Measurements from ENCODE around the gene FANCI.
"Not testable (repeated sequence)": the region's sequence is repeated elsewhere in the genome, so short reads cannot be mapped to it uniquely, and the experiment has no call there.

FANCI gene

DNA sequence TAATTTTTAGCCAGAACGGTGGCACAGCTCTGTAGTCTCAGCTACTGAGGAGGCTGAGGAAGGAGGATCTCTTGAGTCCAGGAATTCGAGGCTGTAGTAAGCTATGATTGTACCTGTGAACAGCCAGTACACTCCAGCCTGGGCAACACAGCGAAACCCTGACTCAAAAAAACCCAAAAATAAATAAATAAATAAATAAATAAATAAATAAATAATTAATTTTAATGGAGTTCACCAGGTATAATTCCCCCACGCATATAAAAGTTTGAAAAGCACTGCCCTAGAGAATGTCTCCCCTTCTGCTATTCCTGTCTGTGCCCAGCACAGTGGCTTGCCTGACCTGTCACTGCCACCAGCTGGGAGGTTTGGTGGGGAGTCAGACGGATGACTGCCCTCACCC is 18.2 kb upstream of the FANCI start:
- no peak for DNase-seq (ENCODE audit: low read depth, low spot score)

DNA sequence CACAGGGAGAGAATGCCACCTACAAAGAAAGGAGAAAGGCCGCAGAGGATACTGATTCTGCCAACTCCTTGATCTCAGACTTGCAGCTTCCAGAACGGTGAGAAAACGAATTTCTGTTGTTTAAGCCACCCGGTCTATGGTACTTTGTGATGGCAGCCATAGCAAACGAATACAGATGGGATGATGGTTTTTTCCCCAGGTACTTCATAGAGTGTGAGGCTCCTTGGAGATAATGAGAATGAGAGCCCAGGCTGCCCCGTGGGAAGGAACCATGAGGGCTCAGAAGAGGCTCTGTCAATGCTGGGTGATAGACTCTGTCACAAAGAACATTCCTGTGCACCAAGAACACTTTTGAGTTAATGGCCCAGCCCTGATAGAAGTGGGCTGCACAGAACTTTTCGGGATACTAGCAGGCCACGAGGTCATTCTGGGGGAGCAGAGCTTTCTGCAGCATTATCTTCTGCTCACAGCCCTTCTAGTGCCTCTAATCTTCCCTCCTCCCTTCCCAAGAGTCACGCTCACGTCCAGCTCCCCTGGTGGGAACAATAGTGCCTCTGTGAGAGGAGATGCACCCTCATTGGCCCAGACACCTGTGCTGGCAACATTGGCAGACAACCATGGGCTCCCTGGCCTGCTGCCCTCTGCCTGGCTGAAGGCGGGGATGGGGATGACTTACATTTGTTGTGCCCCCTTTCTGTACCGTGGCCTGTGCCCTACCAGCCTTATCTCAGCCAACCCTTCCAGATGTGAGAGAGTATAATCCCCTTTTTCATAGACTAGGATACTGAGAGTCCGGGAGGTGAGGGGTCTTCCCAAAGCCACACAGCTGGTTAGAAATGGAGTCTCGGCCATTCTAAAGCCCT is 17.2 kb upstream of the FANCI start:
- DNase-seq (ENCODE audit: low read depth, low spot score), result no peak

DNA sequence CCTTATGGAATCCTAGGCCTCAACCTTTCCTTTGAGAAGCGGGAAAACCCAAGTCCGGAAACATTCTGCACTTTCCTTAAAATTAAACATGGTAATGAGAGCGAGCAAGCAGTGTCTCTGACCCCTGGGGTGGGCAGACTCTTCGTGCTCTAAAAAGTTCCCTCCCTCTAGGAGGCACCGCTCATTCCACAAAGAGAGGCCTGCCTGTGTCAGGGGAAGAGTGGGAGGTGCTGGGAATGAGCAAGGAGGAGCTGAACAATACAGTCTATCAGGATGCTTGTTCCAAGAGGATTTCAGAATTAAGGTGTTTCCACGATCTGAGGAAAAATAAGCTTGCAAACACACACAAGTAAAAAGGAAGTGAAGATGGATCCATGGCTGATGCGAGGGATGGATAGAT is 16.4 kb upstream of the FANCI start:
- no peak for DNase-seq (ENCODE audit: low read depth, low spot score)

DNA sequence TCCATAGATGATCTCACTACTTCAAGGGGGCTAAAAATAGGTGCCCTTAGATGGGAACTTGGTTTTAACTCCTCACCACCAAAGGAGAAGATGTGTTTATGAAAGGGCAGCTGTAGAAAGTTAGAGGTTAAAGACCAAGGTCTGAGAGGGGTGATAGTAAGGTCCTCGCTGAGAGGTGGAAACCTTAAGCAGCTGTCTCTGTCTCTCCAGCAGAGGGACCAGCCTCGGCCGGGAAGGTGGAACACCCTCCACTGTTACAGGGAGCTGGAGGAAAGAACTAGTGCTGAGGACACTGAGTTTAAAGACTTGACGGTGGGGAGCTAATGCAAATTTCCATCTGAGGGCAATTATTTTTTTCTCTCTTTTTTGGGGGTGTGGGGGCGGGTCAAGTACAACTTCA is 13.5 kb upstream of the FANCI start:
- no peak for DNase-seq (ENCODE audit: low read depth, low spot score)

DNA sequence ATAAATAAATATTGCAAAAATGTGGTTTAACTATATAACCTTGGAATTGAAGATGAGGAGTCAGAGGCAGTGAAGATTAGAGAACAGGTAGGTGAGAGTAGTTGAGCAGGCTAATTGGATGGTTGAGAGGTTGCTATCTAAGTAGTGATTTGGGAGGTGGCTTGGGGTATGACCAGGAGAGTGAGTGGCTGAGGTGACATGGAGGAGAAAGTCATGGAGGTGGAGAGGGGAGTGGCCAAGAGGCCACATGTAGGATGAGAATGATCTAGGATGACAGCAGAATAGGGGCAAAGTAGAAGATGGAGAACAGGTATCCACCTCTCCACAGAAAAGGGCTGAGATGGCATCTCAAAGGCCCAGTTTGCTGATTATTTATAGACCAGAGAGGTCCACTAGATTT is 11.9 kb upstream of the FANCI start:
- DNase-seq (ENCODE audit: low read depth, low spot score), result no peak

DNA sequence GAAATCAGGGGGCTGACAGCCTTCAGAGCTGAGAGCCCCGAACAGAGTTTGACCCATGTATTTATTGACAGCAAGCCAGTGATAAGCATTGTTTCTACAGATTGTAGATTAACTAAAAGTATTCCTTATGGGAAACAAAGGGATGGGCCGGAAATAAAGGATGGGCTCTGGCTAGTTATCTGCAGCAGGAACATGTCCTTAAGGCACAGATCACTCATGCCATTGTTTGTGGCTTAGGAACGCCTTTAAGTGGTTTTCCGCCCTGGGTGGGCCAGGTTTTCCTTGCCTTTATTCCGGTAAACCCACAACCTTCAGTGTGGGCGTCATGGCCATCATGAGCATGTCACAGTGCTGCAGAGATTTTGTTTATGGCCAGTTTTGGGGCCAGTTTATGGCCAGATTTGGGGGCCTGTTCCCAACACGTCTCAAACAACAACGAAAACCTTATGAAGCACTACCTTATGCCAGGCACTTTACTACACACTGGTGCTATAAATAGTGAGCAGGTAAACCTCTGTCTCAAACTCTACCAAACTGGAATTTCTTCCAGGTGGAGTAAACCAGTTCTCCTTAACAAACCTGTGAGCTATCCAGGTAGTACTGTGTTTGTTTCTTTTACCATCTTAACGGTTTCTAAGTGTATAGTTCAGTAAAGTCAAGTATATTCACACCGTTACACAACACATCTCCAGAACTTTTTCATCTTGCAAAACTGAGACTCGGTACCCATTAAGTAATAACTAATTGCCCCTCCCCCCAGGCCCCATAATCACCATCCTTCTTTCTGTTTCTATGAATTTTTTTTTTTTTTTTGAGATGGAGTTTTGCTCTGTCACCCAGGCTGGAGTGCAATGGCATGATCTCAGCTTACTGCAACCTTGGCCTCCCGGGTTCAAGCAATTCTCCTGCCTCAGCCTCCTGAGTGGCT is 3.6 kb upstream of the FANCI start:
- not testable (repeated sequence) for DNase-seq (ENCODE audit: low read depth, low spot score)

DNA sequence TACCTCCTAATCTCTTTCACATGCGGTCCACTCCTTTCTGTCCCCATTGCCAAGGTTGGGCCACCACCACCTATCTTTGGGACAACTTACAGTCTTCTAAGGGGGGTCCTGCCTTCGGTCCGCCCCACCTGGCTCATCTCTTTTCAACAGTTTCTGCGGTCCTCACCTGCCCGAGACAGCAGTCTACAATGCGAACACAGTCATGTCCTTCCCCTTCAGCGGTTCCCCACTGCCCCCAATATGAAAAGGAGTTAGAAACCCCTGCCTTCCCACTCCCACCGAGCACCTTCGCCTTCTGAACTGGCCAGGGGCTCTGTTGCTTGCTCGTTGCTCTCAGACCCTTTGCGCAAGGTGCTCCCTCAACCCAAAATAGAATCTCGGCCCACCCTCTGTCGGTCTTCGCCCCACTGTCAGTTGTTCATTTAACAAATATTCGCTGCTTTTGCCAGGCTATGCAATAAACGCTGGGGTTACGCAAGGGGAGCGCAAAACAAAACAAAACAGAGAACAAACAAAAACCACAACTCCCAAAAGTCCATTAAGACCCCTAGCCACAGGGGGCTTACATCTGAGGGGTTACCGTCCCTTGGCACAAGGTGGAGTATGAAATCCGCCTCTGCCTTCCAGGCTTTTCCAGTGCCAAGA is 611 bp upstream of the FANCI start:
- DNase-seq (ENCODE audit: low read depth, low spot score), result no peak

DNA sequence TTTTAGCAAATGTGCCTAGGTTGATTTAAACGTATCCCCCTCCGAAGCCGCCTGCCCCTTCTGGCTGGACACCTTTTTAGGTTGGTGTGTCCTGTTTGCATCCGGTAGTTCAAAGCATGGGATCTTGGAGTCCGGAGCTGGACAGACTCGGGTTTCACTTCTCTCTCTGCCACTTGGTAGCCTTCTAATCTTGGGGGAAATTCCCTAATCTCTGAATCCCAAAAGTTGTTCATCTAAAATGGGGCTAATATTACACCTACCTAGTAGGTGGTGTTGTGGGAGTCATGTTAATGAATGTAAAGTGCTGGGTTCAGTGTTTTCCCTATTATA is 760 bp downstream of the FANCI start:
- DNase-seq (ENCODE audit: low read depth, low spot score), result no peak

DNA sequence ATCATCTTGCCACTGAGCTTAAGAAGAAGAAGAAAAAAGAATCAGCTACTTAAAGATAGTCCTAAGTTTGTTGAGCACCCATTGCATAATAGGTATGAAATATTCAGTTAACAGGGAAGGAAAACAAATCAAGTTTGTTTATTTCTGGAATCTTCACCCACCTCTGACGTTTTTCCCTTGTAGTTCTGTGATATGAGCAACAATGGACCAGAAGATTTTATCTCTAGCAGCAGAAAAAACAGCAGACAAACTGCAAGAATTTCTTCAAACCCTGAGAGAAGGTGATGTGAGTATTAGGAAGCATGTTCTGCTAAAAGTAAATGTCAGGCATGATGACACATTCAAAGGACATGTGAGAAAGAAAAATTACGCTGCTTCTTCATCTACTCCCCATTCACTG is 3.7 kb downstream of the FANCI start:
- DNase-seq (ENCODE audit: low read depth, low spot score), result no peak

DNA sequence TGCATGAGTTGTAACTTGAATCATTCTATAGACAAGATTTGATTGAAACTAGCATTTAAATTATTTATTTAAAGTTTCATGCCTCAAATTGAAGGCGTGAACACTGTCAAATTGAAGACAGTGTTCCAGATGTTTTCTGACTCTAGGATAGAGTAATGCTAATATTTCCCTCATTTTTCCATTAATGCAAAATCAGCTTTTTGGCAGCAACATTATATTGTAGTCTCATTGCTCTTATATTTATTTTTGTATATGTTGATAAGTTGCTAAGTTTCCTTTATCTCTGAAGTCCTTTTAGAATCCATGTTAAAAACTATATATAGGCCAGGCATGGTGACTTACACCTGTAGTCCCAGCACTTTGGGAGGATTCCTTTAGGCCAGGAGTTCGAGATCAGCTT is 4.8 kb downstream of the FANCI start:
- no peak for DNase-seq (ENCODE audit: low read depth, low spot score)

DNA sequence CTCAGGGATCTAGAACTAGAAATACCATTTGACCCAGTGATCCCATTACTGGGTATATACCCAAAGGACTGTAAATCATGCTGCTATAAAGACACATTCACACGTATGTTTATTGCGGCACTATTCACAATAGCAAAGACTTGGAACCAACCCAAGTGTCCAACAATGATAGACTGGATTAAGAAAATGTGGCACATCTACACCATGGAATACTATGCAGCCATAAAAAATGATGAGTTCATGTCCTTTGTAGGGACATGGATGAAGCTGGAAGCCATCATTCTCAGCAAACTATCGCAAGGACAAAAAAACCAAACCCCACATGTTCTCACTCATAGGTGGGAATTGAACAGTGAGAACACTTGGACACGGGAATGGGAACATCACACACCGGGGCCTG is 6.4 kb downstream of the FANCI start:
- DNase-seq (ENCODE audit: low read depth, low spot score), result not testable (repeated sequence)

DNA sequence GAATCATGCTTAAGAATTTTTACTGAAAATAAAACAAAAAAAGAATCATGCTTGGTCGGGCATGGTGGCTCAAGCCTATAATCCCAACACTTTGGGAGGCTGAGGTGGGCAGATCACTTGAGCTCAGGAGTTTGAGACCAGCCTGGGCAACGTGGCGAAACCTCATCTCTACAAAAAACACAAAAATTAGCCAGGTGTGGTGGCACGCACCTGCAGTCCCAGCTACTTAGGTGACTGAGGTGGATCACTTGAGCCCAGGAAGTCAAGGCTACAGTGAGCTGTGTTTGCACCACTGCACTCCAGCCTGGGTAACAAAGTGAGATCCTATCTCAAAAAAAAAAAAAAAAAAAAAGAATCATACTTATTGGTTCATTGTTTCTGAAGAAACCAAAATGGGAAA is 33.5 kb downstream of the FANCI start:
- DNase-seq (ENCODE audit: low read depth, low spot score), result not testable (repeated sequence)

DNA sequence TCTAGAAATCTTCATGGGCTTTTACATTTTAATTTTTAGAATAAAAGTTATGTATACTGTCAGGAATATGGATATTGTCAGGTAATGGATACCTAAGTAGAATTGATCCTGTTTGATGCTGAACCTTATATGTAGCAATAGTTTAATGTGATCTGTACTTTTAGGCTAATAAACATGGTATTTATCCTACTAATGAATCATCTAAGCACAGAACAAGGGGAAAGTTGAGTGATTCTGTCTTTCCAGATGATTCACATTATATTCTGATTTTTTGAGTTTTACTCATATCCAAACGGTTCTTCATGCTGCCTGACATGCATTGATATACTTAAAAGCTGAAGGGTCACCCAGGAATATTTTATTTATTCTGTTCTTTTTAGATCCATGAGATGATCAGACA is 34.5 kb downstream of the FANCI start:
- no peak for DNase-seq (ENCODE audit: low read depth, low spot score)

DNA sequence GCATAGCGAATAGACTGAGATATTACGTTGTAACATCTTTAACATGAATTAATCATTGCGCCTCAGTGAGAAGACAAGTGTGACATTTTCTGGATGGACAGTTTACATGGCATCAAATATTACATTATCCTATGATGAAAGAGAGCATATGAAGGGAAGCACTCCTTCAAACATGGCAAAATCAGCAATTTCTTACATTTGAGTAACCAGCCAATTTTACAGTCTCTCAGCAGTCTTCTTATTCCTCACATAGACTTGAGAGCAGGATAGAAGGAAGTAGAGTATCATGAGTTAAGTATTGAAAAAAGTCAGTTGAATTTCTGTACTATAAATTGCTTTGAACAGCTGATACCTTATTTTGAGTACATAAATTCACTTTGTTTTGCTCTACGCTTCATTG is 38.9 kb downstream of the FANCI start:
- DNase-seq (ENCODE audit: low read depth, low spot score), result no peak

DNA sequence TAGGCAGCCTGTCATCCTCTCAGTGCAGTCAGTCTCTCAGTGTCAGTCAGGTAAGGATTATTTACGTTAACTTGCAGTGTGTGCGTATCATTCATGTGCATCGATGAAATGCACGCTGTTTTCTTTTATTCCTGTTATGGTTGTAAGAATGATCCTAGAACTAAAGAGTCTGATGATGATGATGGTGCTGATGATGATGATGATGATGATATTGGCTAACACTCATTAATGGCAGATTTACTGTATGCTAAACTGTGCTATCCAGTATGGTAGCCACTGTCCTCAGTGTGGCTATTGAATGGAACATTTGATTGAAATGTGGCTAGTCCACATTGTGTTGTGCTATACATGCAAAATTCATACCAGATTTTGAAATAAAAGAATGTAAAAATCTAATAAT is 39.4 kb downstream of the FANCI start:
- DNase-seq (ENCODE audit: low read depth, low spot score), result no peak

DNA sequence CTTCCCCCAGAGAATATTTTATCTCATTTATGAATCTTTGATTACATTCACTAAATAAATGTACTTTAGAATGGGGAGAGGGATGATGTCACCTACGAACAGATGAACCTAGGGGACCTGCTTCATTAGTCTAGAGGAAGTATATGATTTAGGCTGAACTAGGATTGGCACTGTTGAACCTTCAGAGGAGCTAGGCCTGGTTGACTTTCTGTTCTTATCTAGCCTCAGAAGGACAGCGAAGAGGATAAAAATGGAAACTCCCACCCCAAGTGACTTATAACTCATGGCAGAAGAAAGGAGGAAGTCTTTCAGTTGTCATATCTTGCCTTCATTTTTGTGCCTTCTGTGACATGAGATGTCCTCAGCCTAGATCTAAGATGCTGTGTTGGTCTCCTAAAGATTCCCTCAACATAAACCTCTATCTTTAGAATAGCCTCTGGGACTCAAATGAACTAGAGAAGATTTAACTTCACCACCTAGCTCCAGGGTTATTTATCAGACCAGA is 48.2 kb downstream of the FANCI start:
- no peak for DNase-seq (ENCODE audit: low read depth, low spot score)

DNA sequence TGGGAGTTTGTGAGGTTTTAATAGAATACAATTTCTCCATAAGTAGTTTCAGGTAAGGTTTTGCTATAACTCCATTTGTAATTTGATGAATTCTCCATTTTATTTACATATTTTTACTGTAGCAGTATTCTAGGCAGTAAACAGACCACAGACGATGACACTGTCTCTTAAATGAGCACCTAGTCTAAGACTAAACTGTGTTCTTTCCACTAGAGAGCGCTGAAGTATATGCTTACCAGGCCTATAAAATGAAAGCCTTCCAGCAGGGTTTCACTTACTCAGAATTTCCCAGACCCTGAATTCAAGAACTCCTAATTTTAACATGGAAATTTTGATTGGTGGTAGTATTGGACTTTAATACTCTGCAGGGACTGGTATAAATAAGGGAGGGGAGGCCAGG is 49.2 kb downstream of the FANCI start:
- DNase-seq (ENCODE audit: low read depth, low spot score), result no peak

DNA sequence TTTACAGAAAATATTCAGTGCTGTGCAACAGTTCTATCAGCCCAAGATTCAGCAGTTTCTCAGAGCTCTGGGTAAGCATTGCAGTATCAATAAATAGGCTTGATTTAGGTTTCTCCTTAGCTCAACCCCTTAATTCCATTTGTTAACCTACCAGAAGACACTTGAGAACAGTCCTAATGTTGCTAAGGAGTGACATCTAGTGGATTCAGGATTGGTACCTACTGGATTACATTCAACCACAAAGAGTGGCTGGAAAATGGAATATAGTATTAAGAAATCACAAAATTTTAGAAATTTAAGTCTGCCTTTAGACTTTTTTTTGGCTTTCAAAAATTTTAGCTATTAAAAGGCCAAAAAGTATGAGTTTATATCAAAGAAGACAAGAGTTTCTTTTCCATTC is 56.1 kb downstream of the FANCI start:
- no peak for DNase-seq (ENCODE audit: low read depth, low spot score)

DNA sequence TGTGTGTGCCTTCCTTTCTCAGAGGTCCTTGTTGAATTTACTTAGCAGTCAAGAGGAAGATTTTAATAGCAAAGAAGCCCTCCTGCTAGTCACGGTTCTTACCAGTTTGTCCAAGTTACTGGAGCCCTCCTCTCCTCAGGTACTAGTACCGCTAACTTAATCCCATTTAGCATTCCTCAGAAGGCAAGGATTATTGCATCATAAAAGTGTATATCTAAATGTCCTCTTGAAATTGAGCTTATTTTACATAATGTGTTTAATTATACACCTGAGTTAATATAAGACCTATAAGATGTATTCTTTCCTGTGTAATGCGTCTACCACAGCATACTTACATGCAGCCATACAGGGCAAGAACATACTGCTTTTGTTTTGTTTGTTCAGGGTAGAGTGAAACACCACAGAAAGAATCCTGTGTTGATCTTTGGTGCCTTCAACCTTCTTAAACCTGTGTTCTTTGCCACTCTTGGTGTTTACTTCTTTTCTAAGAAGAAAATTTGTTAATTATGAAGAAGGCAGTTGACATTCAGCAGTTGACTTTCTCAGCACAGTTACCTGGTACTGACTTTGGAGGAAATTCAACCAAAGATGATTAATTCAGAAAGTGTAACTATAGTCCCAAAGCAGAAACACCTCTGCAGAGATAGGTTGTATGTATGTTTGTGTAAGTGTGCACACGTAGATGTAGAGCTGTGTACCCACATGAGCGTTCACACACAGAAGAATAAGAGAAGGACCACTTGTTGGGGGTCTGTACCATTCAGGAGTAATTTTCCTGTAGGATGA is 57.7 kb downstream of the FANCI start:
- no peak for DNase-seq (ENCODE audit: low read depth, low spot score)

DNA sequence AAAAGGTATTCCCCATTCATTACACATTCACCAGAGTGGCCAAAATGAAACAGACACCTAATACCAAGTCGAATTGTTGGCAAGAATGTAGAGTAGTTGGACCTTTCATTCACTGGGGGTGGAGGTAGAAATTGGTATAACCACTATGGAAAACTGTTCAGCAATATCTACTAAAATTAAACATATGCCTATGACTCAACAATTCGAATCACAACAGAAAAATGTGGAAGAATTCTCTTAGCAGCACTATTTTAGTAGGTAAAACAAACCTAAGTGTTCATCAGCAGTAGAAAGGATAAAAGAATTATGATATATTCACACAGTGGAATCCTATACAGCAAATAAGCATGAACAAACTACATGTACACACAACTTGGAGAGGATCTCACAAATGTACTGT is 60.2 kb downstream of the FANCI start:
- DNase-seq (ENCODE audit: low read depth, low spot score), result no peak

DNA sequence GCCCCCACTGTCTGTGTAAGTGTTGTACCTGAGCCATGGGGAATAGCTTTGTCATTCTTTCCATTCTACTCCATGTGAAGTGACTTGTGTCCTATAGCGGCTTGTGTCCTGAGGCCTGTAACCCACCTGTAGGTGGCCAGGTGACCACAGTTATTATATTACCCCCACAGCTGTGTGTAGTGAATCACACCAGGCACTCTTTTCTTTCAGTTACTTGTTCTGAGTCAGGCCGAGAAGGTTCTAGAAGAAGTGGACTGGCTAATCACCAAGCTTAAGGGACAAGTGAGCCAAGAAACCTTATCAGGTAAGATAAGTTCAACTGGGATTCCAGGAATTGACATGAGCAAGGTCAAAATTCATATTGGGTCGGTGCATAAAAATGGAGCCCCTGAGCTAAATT is 61.6 kb downstream of the FANCI start:
- DNase-seq (ENCODE audit: low read depth, low spot score), result no peak
